Endodermal cell (in vitro differentiated cells): ENCODE results near the gene PADI2. TPM values are rescaled to one million over a fixed set of nuclear protein-coding genes. Genes with fewer than 3 reads are reported as not detected.

Experiments
- DNase-seq: peaks from one replicate; pipeline ENCODE4 v3.0.0-alpha.2; 2017
- H3K27ac ChIP-seq: 2 replicates; pipeline ENCODE4 v1.5.1; 2013; ENCODE audit warnings: mild to moderate bottlenecking, low read depth, low read length, moderate library complexity
- H3K27me3 ChIP-seq: 2 replicates; pipeline ENCODE4 v1.6.1; 2013; ENCODE audit warnings: mild to moderate bottlenecking, low read length, moderate library complexity; ENCODE audit not compliant: insufficient read depth, control insufficient read depth, poor library complexity, severe bottlenecking
- H3K36me3 ChIP-seq: 2 replicates; pipeline ENCODE4 v1.7.0; 2013; ENCODE audit warnings: mild to moderate bottlenecking, low read length, moderate library complexity; ENCODE audit not compliant: control insufficient read depth, insufficient read depth
- H3K4me1 ChIP-seq: one replicate; pipeline ENCODE4 v1.7.0; 2013; ENCODE audit warnings: low read length; ENCODE audit not compliant: control insufficient read depth, insufficient read depth
- H3K4me3 ChIP-seq: 2 replicates; pipeline ENCODE4 v1.5.1; 2013; ENCODE audit warnings: mild to moderate bottlenecking, low read length, moderate library complexity
- H3K9ac ChIP-seq: 2 replicates; pipeline ENCODE4 v1.6.1; 2013; ENCODE audit warnings: mild to moderate bottlenecking, low read length, moderate library complexity; ENCODE audit not compliant: poor library complexity, severe bottlenecking; ENCODE audit errors: extremely low read depth
- H3K9me3 ChIP-seq: 2 replicates; pipeline ENCODE4 v1.6.1; 2013; ENCODE audit warnings: mild to moderate bottlenecking, low read length, moderate library complexity; ENCODE audit not compliant: control insufficient read depth
- H3K27ac Mint-ChIP-seq: 2 replicates; pipeline ENCODE4 v1.8.0; 2020; ENCODE audit warnings: mixed read lengths
- H3K27me3 Mint-ChIP-seq: 2 replicates; pipeline ENCODE4 v1.8.0; 2021; ENCODE audit warnings: mild to moderate bottlenecking, mixed read lengths; ENCODE audit not compliant: insufficient read depth
- H3K36me3 Mint-ChIP-seq: 2 replicates; pipeline ENCODE4 v1.8.0; 2020; ENCODE audit warnings: low read depth, mixed read lengths
- H3K4me1 Mint-ChIP-seq: 2 replicates; pipeline ENCODE4 v1.8.0; 2020; ENCODE audit warnings: mixed read lengths
- H3K4me3 Mint-ChIP-seq: 2 replicates; pipeline ENCODE4 v1.8.0; 2020; ENCODE audit warnings: mild to moderate bottlenecking, moderate library complexity, mixed read lengths
- H3K9me3 Mint-ChIP-seq: 2 replicates; pipeline ENCODE4 v1.8.0; 2020; ENCODE audit warnings: mild to moderate bottlenecking, mixed read lengths
- CTCF ChIP-seq: fragments of 200-600 bp; sonication (generic); conservative IDR thresholded peaks from 2 replicates; pipeline ENCODE4 v1.5.0; 2021; ENCODE audit warnings: antibody characterized with exemption, mild to moderate bottlenecking
- WGBS, 2 experiments: methylation state at CpG; one replicate each; pipeline versions ENCODE4 v1.1.5 to v1.1.7; 2013; ENCODE audit warnings: missing lambda C conversion rate in 2 of 2, mixed read lengths in 1 of 2; ENCODE audit not compliant: insufficient coverage in 1 of 2, insufficient read length in 1 of 2; 5-methylcytosine and 5-hydroxymethylcytosine counted together
- total RNA-seq, 2 donors: library from RNA; stranded (reverse); fragmentation: NEBNext Ultra II Directional in 1 of 2; extraction: Animal tissue kit (Norgen Biotek cat#: 25700) in 1 of 2; gene quantifications; 2 replicates in 1 of 2; 3 replicates in 1 of 2; pipeline ENCODE4 v1.2.1, GENCODE V29; 2021

Gene PADI2
- total RNA-seq, 2 donors from 2014 or later = 2.0 to 2.7 TPM

GRCh38 chr1:17045634-17046333 is 73.5 kb downstream of the PADI2 start:
- Histone ChIP-seq H3K27ac (no peak overlapping the region), H3K4me1 (no peaks in the 10 kb centered on the region), H3K27me3 (no peaks in the 10 kb centered on the region), H3K36me3 (peaks cover 53% of the 10 kb centered on the region), H3K9me3 (no peaks in the 10 kb centered on the region), H3K9ac (peak overlapping the region; percentile 28), H3K4me3 (no peak overlapping the region)
- DNase-seq = no peak
- H3K27ac Mint-ChIP-seq = peak overlapping the region; percentile 35
- peaks cover 29% of the 10 kb centered on the region for H3K36me3 Mint-ChIP-seq
- no peaks in the 10 kb centered on the region for H3K9me3 Mint-ChIP-seq
- peaks cover 3% of the 10 kb centered on the region for H3K4me1 Mint-ChIP-seq
- TF ChIP-seq CTCF = peak; percentile 86
- no peaks in the 10 kb centered on the region for H3K27me3 Mint-ChIP-seq
- no peak overlapping the region for H3K4me3 Mint-ChIP-seq
- WGBS, 2 experiments = 78 to 83% methylated on average over 7 to 9 of the region's 9 CpGs

GRCh38 chr1:17045150-17045549 is 74.1 kb downstream of the PADI2 start:
- peaks cover 3% of the 10 kb centered on the region for H3K4me1 Mint-ChIP-seq
- H3K9ac ChIP-seq = no peak overlapping the region
- H3K4me3 Mint-ChIP-seq = no peak overlapping the region
- peaks cover 28% of the 10 kb centered on the region for H3K36me3 Mint-ChIP-seq
- H3K36me3 ChIP-seq = peaks cover 53% of the 10 kb centered on the region
- 75 to 76% methylated on average over 5 of the region's 5 CpGs for WGBS, 2 experiments
- no peak overlapping the region for H3K27ac ChIP-seq
- no peaks in the 10 kb centered on the region for H3K4me1 ChIP-seq
- TF ChIP-seq CTCF = no peak
- DNase-seq = no peak
- peak overlapping the region; percentile 3 for H3K27ac Mint-ChIP-seq
- no peaks in the 10 kb centered on the region for H3K9me3 Mint-ChIP-seq
- H3K9me3 ChIP-seq = no peaks in the 10 kb centered on the region
- H3K4me3 ChIP-seq = no peak overlapping the region
- H3K27me3 Mint-ChIP-seq = no peaks in the 10 kb centered on the region
- H3K27me3 ChIP-seq = no peaks in the 10 kb centered on the region

GRCh38 chr1:17043676-17044075 is 75.6 kb downstream of the PADI2 start:
- peaks cover 34% of the 10 kb centered on the region for H3K36me3 Mint-ChIP-seq
- H3K9me3 ChIP-seq = no peaks in the 10 kb centered on the region
- no peaks in the 10 kb centered on the region for H3K27me3 ChIP-seq
- H3K27ac Mint-ChIP-seq = no peak overlapping the region
- no peaks in the 10 kb centered on the region for H3K27me3 Mint-ChIP-seq
- no peak for TF ChIP-seq CTCF
- H3K36me3 ChIP-seq = peaks cover 59% of the 10 kb centered on the region
- WGBS, 2 experiments = 67 to 75% methylated on average over 3 to 4 of the region's 5 CpGs
- no peak overlapping the region for H3K4me3 ChIP-seq
- no peak overlapping the region for H3K9ac ChIP-seq
- H3K4me1 Mint-ChIP-seq = peaks cover 3% of the 10 kb centered on the region
- no peak overlapping the region for H3K4me3 Mint-ChIP-seq
- H3K9me3 Mint-ChIP-seq = no peaks in the 10 kb centered on the region
- H3K4me1 ChIP-seq = no peaks in the 10 kb centered on the region
- DNase-seq = no peak
- H3K27ac ChIP-seq = no peak overlapping the region
